GM10266 (cell line): ENCODE data around the gene PLK5.
"Not testable (repeated sequence)": the region's sequence is repeated elsewhere in the genome, so short reads cannot be mapped to it uniquely, and the experiment has no call there.

Experiments used
- DNase-seq: peaks from one replicate; pipeline ENCODE4 v3.0.0; 2012; ENCODE audit errors: extremely low spot score
- CTCF ChIP-seq: IDR thresholded peaks from 2 replicates; pipeline ENCODE4 v1.5.1; 2012; ENCODE audit warnings: mild to moderate bottlenecking, low read depth; ENCODE audit not compliant: control insufficient read depth, insufficient read depth; ENCODE audit errors: missing control alignments

Gene PLK5

GRCh38 chr19:1494115-1494815 is 29.6 kb upstream of the PLK5 start:
- no peak for DNase-seq
- no peak for TF ChIP-seq CTCF

- no peak for TF ChIP-seq CTCF
- DNase-seq, result no peak
These were observed 28.7 kb upstream of the PLK5 start for GRCh38 chr19:1495051-1495798.

- no peak for TF ChIP-seq CTCF
- DNase-seq, result no peak
These were observed 27.8 kb upstream of the PLK5 start for GRCh38 chr19:1495799-1496713.

- no peak for DNase-seq
- TF ChIP-seq CTCF, result no peak
These were observed 26.9 kb upstream of the PLK5 start for GRCh38 chr19:1496714-1497577.

GRCh38 chr19:1497578-1498235 is 26.2 kb upstream of the PLK5 start:
- DNase-seq, result no peak
- TF ChIP-seq CTCF, result no peak

- not testable (repeated sequence) for DNase-seq
These were observed 24.6 kb upstream of the PLK5 start for GRCh38 chr19:1499231-1499630.
